ENCODE results near the gene SPDYC.

Gene SPDYC

DNA sequence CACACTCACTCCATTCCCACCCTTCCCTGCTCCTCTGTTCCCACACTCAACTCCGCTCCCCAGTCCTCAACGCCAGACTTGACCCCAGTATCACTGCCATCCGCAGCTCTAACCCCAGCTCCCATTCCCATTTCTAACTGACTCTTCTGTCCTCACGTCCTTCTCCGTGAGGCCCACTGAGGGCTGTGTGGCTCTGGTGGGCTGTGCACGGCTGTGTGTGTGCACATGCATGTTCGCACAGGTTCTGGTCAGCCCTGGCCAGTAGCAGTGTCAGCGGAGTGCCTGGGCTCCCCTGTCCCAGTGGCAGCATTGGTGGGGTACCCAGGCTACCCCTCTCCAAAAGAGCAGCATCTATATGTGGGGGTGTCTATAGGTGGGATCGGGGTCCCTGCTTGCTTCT is 16.7 kb downstream of the SPDYC start:
- TF ChIP-seq, protein P1, sequence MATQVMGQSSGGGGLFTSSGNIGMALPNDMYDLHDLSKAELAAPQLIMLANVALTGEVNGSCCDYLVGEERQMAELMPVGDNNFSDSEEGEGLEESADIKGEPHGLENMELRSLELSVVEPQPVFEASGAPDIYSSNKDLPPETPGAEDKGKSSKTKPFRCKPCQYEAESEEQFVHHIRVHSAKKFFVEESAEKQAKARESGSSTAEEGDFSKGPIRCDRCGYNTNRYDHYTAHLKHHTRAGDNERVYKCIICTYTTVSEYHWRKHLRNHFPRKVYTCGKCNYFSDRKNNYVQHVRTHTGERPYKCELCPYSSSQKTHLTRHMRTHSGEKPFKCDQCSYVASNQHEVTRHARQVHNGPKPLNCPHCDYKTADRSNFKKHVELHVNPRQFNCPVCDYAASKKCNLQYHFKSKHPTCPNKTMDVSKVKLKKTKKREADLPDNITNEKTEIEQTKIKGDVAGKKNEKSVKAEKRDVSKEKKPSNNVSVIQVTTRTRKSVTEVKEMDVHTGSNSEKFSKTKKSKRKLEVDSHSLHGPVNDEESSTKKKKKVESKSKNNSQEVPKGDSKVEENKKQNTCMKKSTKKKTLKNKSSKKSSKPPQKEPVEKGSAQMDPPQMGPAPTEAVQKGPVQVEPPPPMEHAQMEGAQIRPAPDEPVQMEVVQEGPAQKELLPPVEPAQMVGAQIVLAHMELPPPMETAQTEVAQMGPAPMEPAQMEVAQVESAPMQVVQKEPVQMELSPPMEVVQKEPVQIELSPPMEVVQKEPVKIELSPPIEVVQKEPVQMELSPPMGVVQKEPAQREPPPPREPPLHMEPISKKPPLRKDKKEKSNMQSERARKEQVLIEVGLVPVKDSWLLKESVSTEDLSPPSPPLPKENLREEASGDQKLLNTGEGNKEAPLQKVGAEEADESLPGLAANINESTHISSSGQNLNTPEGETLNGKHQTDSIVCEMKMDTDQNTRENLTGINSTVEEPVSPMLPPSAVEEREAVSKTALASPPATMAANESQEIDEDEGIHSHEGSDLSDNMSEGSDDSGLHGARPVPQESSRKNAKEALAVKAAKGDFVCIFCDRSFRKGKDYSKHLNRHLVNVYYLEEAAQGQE (IDR thresholded peaks at IDR 0.05; ENCODE audit: insufficient read depth in 1 of 2, low read depth in 2 of 2, low read length in 2 of 2), result no peak
- no peak for TF ChIP-seq TAF1 (IDR thresholded peaks at IDR 0.05; ENCODE audit: borderline replicate concordance, insufficient read depth, low read length)
- TF ChIP-seq FOXP2 (optimal IDR thresholded peaks at IDR 0.05; ENCODE audit: borderline replicate concordance, extremely low read depth, extremely low read length, insufficient read depth), result no peak
- TF ChIP-seq SIN3A (IDR thresholded peaks at IDR 0.05; ENCODE audit: borderline replicate concordance, insufficient read depth, low read length), result no peak
- no peak for TF ChIP-seq POLR2AphosphoS5 (IDR thresholded peaks at IDR 0.05; ENCODE audit: low read depth, low read length)

DNA sequence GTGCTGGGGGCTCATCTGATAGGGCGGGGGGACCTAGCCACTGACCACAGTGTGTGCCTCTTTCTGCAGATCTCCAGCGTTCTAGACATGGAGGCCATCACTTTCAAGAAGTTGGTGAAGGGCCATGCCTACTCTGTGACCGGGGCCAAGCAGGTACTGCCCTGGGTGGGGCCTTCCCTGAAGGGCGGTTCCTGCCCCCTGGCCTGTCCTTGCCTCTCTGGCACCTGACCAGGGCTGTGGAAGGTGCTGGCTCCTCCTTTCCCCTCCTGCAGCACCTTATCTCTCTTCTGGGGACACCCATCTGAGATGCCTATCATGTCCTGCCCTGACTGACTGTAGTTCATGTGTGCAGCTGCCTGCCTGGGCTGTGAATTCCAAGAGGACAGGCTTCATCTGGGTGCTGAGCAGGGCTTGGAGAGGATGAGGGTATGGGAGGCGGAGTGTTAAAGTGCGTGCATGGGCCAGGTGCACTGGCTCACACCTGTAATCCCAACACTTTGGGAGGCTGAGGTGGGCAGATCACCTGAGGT is 17.2 kb downstream of the SPDYC start:
- TF ChIP-seq, protein P1 (IDR thresholded peaks at IDR 0.05; ENCODE audit: insufficient read depth in 1 of 2, low read depth in 2 of 2, low read length in 2 of 2), result no peak
- TF ChIP-seq POLR2AphosphoS5 (IDR thresholded peaks at IDR 0.05; ENCODE audit: low read depth, low read length), result no peak
- no peak for TF ChIP-seq SIN3A (IDR thresholded peaks at IDR 0.05; ENCODE audit: borderline replicate concordance, insufficient read depth, low read length)
- no peak for TF ChIP-seq FOXP2 (optimal IDR thresholded peaks at IDR 0.05; ENCODE audit: borderline replicate concordance, extremely low read depth, extremely low read length, insufficient read depth)
- TF ChIP-seq TAF1 (IDR thresholded peaks at IDR 0.05; ENCODE audit: borderline replicate concordance, insufficient read depth, low read length), result no peak

DNA sequence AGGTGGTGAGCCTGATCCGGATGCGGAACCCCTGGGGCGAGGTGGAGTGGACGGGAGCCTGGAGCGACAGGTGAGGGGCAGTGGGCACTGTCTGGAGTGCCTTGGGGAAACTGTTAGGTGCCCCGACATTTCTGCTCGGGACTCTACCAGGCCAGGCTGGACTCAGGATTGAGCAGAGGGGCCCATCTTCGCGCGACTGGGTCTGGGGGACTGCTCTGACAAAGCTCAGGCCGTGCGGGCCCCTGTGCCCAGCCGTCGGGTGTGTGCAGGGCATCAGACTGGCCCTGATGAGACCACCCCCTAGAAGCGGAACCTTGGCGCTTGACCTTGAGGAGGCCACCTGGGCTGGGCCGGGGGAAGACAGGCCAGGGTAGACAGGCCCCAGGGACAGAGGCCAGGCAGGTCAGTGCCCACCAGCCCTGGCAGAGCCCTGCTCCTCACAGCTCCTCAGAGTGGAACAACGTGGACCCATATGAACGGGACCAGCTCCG is 18.0 kb downstream of the SPDYC start:
- TF ChIP-seq POLR2AphosphoS5 (IDR thresholded peaks at IDR 0.05; ENCODE audit: low read depth, low read length), result no peak
- TF ChIP-seq, protein P1 (IDR thresholded peaks at IDR 0.05; ENCODE audit: insufficient read depth in 1 of 2, low read depth in 2 of 2, low read length in 2 of 2), result no peak
- TF ChIP-seq TAF1 (IDR thresholded peaks at IDR 0.05; ENCODE audit: borderline replicate concordance, insufficient read depth, low read length), result no peak
- no peak for TF ChIP-seq SIN3A (IDR thresholded peaks at IDR 0.05; ENCODE audit: borderline replicate concordance, insufficient read depth, low read length)
- TF ChIP-seq FOXP2 (optimal IDR thresholded peaks at IDR 0.05; ENCODE audit: borderline replicate concordance, extremely low read depth, extremely low read length, insufficient read depth), result no peak

DNA sequence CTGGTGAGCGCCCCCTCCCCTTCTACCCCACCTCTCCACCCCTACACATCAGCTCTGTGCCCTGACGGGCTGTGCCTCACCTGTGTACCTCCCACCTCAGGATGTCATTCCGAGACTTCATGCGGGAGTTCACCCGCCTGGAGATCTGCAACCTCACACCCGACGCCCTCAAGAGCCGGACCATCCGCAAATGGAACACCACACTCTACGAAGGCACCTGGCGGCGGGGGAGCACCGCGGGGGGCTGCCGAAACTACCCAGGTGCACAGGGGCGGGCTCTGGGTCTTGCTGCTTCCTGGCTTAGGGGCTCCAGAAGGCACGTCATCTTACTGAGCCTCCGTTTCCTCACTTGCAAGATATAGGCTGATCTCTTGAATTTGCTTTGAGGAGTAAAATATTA is 18.5 kb downstream of the SPDYC start:
- TF ChIP-seq, protein P1 (IDR thresholded peaks at IDR 0.05; ENCODE audit: insufficient read depth in 1 of 2, low read depth in 2 of 2, low read length in 2 of 2), result no peak
- TF ChIP-seq POLR2AphosphoS5 (IDR thresholded peaks at IDR 0.05; ENCODE audit: low read depth, low read length) (no peak), SIN3A (IDR thresholded peaks at IDR 0.05; ENCODE audit: borderline replicate concordance, insufficient read depth, low read length) (no peak), TAF1 (IDR thresholded peaks at IDR 0.05; ENCODE audit: borderline replicate concordance, insufficient read depth, low read length) (no peak), FOXP2 (optimal IDR thresholded peaks at IDR 0.05; ENCODE audit: borderline replicate concordance, extremely low read depth, extremely low read length, insufficient read depth) (no peak)

All from PFSK-1 (cell line).